IMR-90 (cell line): Measurements from ENCODE around the gene SECISBP2. TPM values are rescaled to one million over a fixed set of nuclear protein-coding genes. Genes with fewer than 3 reads are reported as not detected.

Source experiments
- ATAC-seq: fragments of 200-7000 bp; cut with Tn5 transposase; 2 replicates; pipeline ENCODE4 v1.9.1; 2020; ENCODE audit warnings: low read depth, mild to moderate bottlenecking, moderate library complexity
- BruUV-seq: library from RNA; stranded (reverse); fragments of 400-500 nt; replicated peaks from 2 replicates; lab custom pipeline; 2021; lab: Mats Ljungman, UMichigan
- CTCF ChIA-PET: fragments of 300-600 bp; formaldehyde crosslinking; extraction: SDS; loops from one replicate; lab custom pipeline; 2021; ENCODE audit warnings: antibody characterized with exemption; lab: Yijun Ruan, JAX
- POLR2A ChIA-PET: fragments of 300-600 bp; sonication (Branson Sonifier 250); formaldehyde crosslinking; loops from one replicate; lab custom pipeline; 2022; ENCODE audit warnings: antibody characterized with exemption; ENCODE audit not compliant: unreplicated experiment; lab: Charles Lee
- DNase-seq: peaks from one replicate; pipeline ENCODE4 v3.0.0; 2013
- H2AFZ ChIP-seq: replicated peaks from 2 replicates; pipeline ENCODE3; 2013; ENCODE audit warnings: low read length, mild to moderate bottlenecking; ENCODE audit not compliant: poor library complexity
- H2AK5ac ChIP-seq: 2 replicates; pipeline ENCODE4 v1.6.1; 2013; ENCODE audit warnings: low read depth, low read length, inconsistent platforms
- H2AK9ac ChIP-seq: replicated peaks from 2 replicates; pipeline ENCODE3; 2013; ENCODE audit warnings: mild to moderate bottlenecking, low read depth, low read length, moderate library complexity; ENCODE audit not compliant: poor library complexity
- H2BK120ac ChIP-seq: 2 replicates; pipeline ENCODE4 v1.6.1; 2013; ENCODE audit warnings: low read depth, low read length, inconsistent platforms
- H2BK15ac ChIP-seq: 3 replicates; pipeline ENCODE4 v1.6.1; 2013; ENCODE audit warnings: low read depth, low read length, inconsistent platforms
- H2BK20ac ChIP-seq: 2 replicates; pipeline ENCODE4 v1.6.1; 2013; ENCODE audit warnings: low read depth, mild to moderate bottlenecking, inconsistent platforms, low read length, moderate library complexity
- H2BK5ac ChIP-seq: 2 replicates; pipeline ENCODE4 v1.6.1; 2013; ENCODE audit warnings: mild to moderate bottlenecking, low read depth, low read length, inconsistent platforms; ENCODE audit not compliant: poor library complexity, severe bottlenecking
- H3K14ac ChIP-seq: replicated peaks from 2 replicates; pipeline ENCODE4 v1.6.1; 2013; ENCODE audit warnings: low read depth, low read length, inconsistent platforms
- H3K18ac ChIP-seq: 2 replicates; pipeline ENCODE4 v1.6.1; 2013; ENCODE audit warnings: low read depth, low read length, control low read depth
- H3K23ac ChIP-seq: 2 replicates; pipeline ENCODE4 v1.6.1; 2013; ENCODE audit warnings: low read depth, low read length, inconsistent platforms
- H3K27ac ChIP-seq: 2 replicates; pipeline ENCODE4 v1.5.1; 2013; ENCODE audit warnings: mild to moderate bottlenecking, control low read depth, low read length; ENCODE audit not compliant: insufficient read depth
- H3K27me3 ChIP-seq: 2 replicates; pipeline ENCODE4 v1.6.1; 2013; ENCODE audit warnings: low read length; ENCODE audit not compliant: control insufficient read depth, insufficient read depth
- H3K36me3 ChIP-seq: 2 replicates; pipeline ENCODE4 v1.6.1; 2013; ENCODE audit warnings: low read length, mixed read lengths; ENCODE audit not compliant: control insufficient read depth, insufficient read depth
- H3K4ac ChIP-seq: 2 replicates; pipeline ENCODE4 v1.6.1; 2013; ENCODE audit warnings: low read depth, low read length, inconsistent platforms
- H3K4me1 ChIP-seq: 2 replicates; pipeline ENCODE4 v1.6.1; 2013; ENCODE audit warnings: low read length, mixed read lengths; ENCODE audit not compliant: control insufficient read depth, insufficient read depth
- H3K4me2 ChIP-seq: 2 replicates; pipeline ENCODE4 v1.6.1; 2013; ENCODE audit warnings: low read depth, mild to moderate bottlenecking, control low read depth, low read length, moderate library complexity
- H3K4me3 ChIP-seq: 2 replicates; pipeline ENCODE4 v1.5.1; 2013; ENCODE audit warnings: low read depth, mild to moderate bottlenecking, control low read depth, low read length, moderate library complexity; ENCODE audit not compliant: insufficient read depth
- H3K56ac ChIP-seq: 2 replicates; pipeline ENCODE4 v1.6.1; 2013; ENCODE audit warnings: low read length, inconsistent platforms; ENCODE audit not compliant: insufficient read depth; ENCODE audit errors: extremely low read depth
- H3K79me1 ChIP-seq, 2 experiments: 2 replicates each; pipeline ENCODE4 v1.6.1; 2013; ENCODE audit warnings: low read length in 2 of 2, inconsistent platforms in 1 of 2, low read depth in 1 of 2
- H3K9ac ChIP-seq: 2 replicates; pipeline ENCODE4 v1.6.1; 2013; ENCODE audit warnings: low read depth, low read length, control low read depth
- H3K9me1 ChIP-seq: 2 replicates; pipeline ENCODE4 v1.6.1; 2013; ENCODE audit warnings: low read length, inconsistent platforms; ENCODE audit not compliant: insufficient read depth
- H3K9me3 ChIP-seq: 2 replicates; pipeline ENCODE4 v1.6.1; 2013; ENCODE audit warnings: low read length; ENCODE audit not compliant: control insufficient read depth, insufficient read depth
- H4K20me1 ChIP-seq: 2 replicates; pipeline ENCODE4 v1.6.1; 2013; ENCODE audit warnings: low read length, inconsistent platforms; ENCODE audit not compliant: insufficient read depth
- H4K5ac ChIP-seq: 2 replicates; pipeline ENCODE4 v1.6.1; 2013; ENCODE audit warnings: mild to moderate bottlenecking, low read depth, low read length, control low read depth
- H4K8ac ChIP-seq, 2 experiments: 2 replicates each; pipeline ENCODE4 v1.6.1; 2013; ENCODE audit warnings: low read depth in 2 of 2, low read length in 2 of 2, control low read depth in 1 of 2, inconsistent platforms in 1 of 2
- H4K91ac ChIP-seq: 2 replicates; pipeline ENCODE4 v1.6.1; 2013; ENCODE audit warnings: low read depth, low read length, inconsistent platforms; ENCODE audit not compliant: insufficient read depth
- CEBPB ChIP-seq: IDR thresholded peaks from 2 replicates; pipeline ENCODE4 v1.6.1; 2012; ENCODE audit warnings: low read depth, low read length, improper control_type of control experiment
- FOS ChIP-seq: fragments of 150-350 bp; IDR thresholded peaks from 2 replicates; pipeline ENCODE4 v1.6.1; 2016; ENCODE audit warnings: low read depth, low read length
- NFE2L2 ChIP-seq: fragments of 150-350 bp; IDR thresholded peaks from 2 replicates; pipeline ENCODE4 v1.6.1; 2016; ENCODE audit warnings: low read depth, mild to moderate bottlenecking, low read length
- SMC3 ChIP-seq: fragments of 150-350 bp; IDR thresholded peaks from 2 replicates; pipeline ENCODE4 v1.6.1; 2016; ENCODE audit warnings: low read depth, mild to moderate bottlenecking, antibody characterized with exemption, low read length, moderate library complexity
- WGBS, 2 experiments: methylation state at CpG; one replicate each; pipeline versions ENCODE4 v1.1.5 to v1.1.7; 2013; ENCODE audit warnings: missing lambda C conversion rate in 2 of 2; ENCODE audit not compliant: insufficient read length in 1 of 2; ENCODE audit errors: extremely low coverage in 2 of 2; 5-methylcytosine and 5-hydroxymethylcytosine counted together
- dilution Hi-C: fragments of 300-500 bp; cut with HindIII; formaldehyde crosslinking; loops from one replicate; pipeline ENCODE4 v1.14.3; 2018; ENCODE audit warnings: low sequenced_read_pairs; ENCODE audit not compliant: unreplicated experiment
- in situ Hi-C: fragments of 300-500 bp; cut with MboI; formaldehyde crosslinking; loops from 3 replicates; pipeline ENCODE4 v1.14.3; 2019; ENCODE audit warnings: low sequenced_read_pairs, inconsistent platforms, mixed read lengths
- intact Hi-C: fragments of 100-400 bp; cut with micrococcal nuclease; formaldehyde crosslinking; loops from 2 replicates; pipeline ENCODE4 v1.10.0; 2022
- polyA plus RNA-seq, 3 experiments: library from polyadenylated mRNA; depleted of rRNA; stranded (reverse); fragments of >200 nt; gene quantifications; 2 replicates each; pipeline ENCODE4 v1.2.3, GENCODE V29; 2012; ENCODE audit warnings: low replicate concordance in 1 of 3
- total RNA-seq: library from RNA; depleted of rRNA; stranded (reverse); fragments of >200 nt; gene quantifications from 2 replicates; pipeline ENCODE4 v1.2.3, GENCODE V29; 2012

The SECISBP2 gene
- total and polyA plus RNA-seq, 2 of the 4 experiments (the other 2 are of a cell fraction) = 16.4 to 18.8 TPM

- H3K4ac ChIP-seq = no peak overlapping the region
- H3K9me3 ChIP-seq = no peaks in the 10 kb centered on the region
- no peak overlapping the region for H3K14ac ChIP-seq
- H3K27ac ChIP-seq = no peak overlapping the region
- no peak overlapping the region for H3K4me2 ChIP-seq
- H3K18ac ChIP-seq = no peak overlapping the region
- dilution Hi-C loops = no loop called here
- H4K8ac ChIP-seq = no peak overlapping the region
- ATAC-seq = no peak
- H4K91ac ChIP-seq = no peak overlapping the region
- no peak overlapping the region for H2BK15ac ChIP-seq
- H3K4me3 ChIP-seq = no peak overlapping the region
- H4K5ac ChIP-seq = no peak overlapping the region
- TF ChIP-seq FOS = no peak
- no peak for TF ChIP-seq NFE2L2
- TF ChIP-seq CEBPB = no peak
- no peak for TF ChIP-seq SMC3
- no peak overlapping the region for H2AK9ac ChIP-seq
- no peak overlapping the region for H3K9ac ChIP-seq
- intact Hi-C loops = no loop called here
- H2AK5ac ChIP-seq = no peak overlapping the region; the same call in 1 of the 2 replicates
- in situ Hi-C loops = no loop called here
- H3K36me3 ChIP-seq = peaks cover 33% of the 10 kb centered on the region
- no peaks in the 10 kb centered on the region for H3K79me1 ChIP-seq
- no peaks in the 10 kb centered on the region for H3K9me1 ChIP-seq
- peaks cover 9% of the 10 kb centered on the region for H3K4me1 ChIP-seq
- H3K23ac ChIP-seq = no peak overlapping the region
- BruUV-seq = no TSS peak
- no peaks in the 10 kb centered on the region for H3K27me3 ChIP-seq
- ChIA-PET CTCF (no interaction called here), POLR2A (no interaction called here)
- no peak overlapping the region for H2BK120ac ChIP-seq
- no peak overlapping the region; the same call in 1 of the 2 replicates for H2BK20ac ChIP-seq
- no peak for DNase-seq
- H2AFZ ChIP-seq = no peak overlapping the region
- H4K20me1 ChIP-seq = no peaks in the 10 kb centered on the region
- H3K56ac ChIP-seq = no peak overlapping the region
- WGBS, 2 experiments = 90% methylated on average over 12 of the region's 27 CpGs; no CpG with 5 or more reads in 1 of the 2 experiments
- H2BK5ac ChIP-seq = no peak overlapping the region
Observed at GRCh38 chr9:89382026-89382986, 64.0 kb downstream of the SECISBP2 start.
